Measurements from ENCODE around the gene RAB44. TPM values are rescaled to one million over a fixed set of nuclear protein-coding genes. Genes with fewer than 3 reads are reported as not detected.

The RAB44 gene
- total and polyA plus RNA-seq, 2 of the 13 experiments (the other 11 are each of a cell fraction or from before 2014, with no cell fraction given): not detected

GRCh38 chr6:36650848-36651478, 46.7 kb upstream of the RAB44 start (continued):
- TF ChIP-seq SOX6 (IDR thresholded peaks at IDR 0.05) (no peak), SOX6 (CRISPR knock-in tag; IDR thresholded peaks at IDR 0.05) (peak; percentile 66), ARID5B (CRISPR knock-in tag; IDR thresholded peaks at IDR 0.05) (peak; percentile 39), SOX13 (IDR thresholded peaks at IDR 0.05) (peak; percentile 81; the same call in 1 of the 2 replicates), SOX13 (CRISPR knock-in tag; conservative IDR thresholded peaks at IDR 0.05 in 1 of 2, IDR thresholded peaks at IDR 0.05 in 1 of 2) (peak in 1 of 2 experiments; percentile 92; a peak in 2 of 4 replicates), GATAD2A (CRISPR knock-in tag; IDR thresholded peaks at IDR 0.05) (0 out of 2 replicates have a peak, but pooled peaks have one; percentile 21), KAT7 (CRISPR knock-in tag; IDR thresholded peaks at IDR 0.05; ENCODE audit: borderline replicate concordance) (no peak), AHDC1 (CRISPR knock-in tag; IDR thresholded peaks at IDR 0.05; ENCODE audit: borderline replicate concordance) (no peak), HMG20A (CRISPR knock-in tag; IDR thresholded peaks at IDR 0.05; ENCODE audit: borderline replicate concordance) (peak; percentile 47; the same call in 1 of the 2 replicates), TCF7 (IDR thresholded peaks at IDR 0.05; ENCODE audit: low read depth) (peak; percentile 79), CBX1 (IDR thresholded peaks at IDR 0.05; ENCODE audit: low read depth) (no peak), ZNF430 (CRISPR knock-in tag; IDR thresholded peaks at IDR 0.05) (no peak), BCL6 (CRISPR knock-in tag; IDR thresholded peaks at IDR 0.05) (peak; percentile 36; the same call in 1 of the 2 replicates), MED8 (CRISPR knock-in tag; IDR thresholded peaks at IDR 0.05; ENCODE audit: insufficient replicate concordance) (no peak), SOX5 (CRISPR knock-in tag; IDR thresholded peaks at IDR 0.05; ENCODE audit: borderline replicate concordance) (peak; percentile 84), HES4 (CRISPR knock-in tag; IDR thresholded peaks at IDR 0.05; ENCODE audit: borderline replicate concordance) (no peak), RCOR2 (CRISPR knock-in tag; IDR thresholded peaks at IDR 0.05) (no peak), ZKSCAN1 (IDR thresholded peaks at IDR 0.05; ENCODE audit: low read length) (no peak), FOXA3 (CRISPR knock-in tag; IDR thresholded peaks at IDR 0.05) (0 out of 2 replicates have a peak, but pooled peaks have one; percentile 6), FOXA1 (IDR thresholded peaks at IDR 0.05) (no peak), FOXA1 (CRISPR knock-in tag; IDR thresholded peaks at IDR 0.05) (peak; percentile 30; the same call in 1 of the 2 replicates), FOXP1 (IDR thresholded peaks at IDR 0.05) (no peak), FOXP1 (CRISPR knock-in tag; IDR thresholded peaks at IDR 0.05) (0 out of 2 replicates have a peak, but pooled peaks have one; percentile 32), ZNF232 (CRISPR knock-in tag; IDR thresholded peaks at IDR 0.05; ENCODE audit: borderline replicate concordance) (no peak)
